Breast epithelium (tissue), 3 donors: ENCODE measurements around the gene SC5D.

Source experiments
- POLR2A ChIP-seq: fragments of 450-650 bp; IDR thresholded peaks from one replicate; pipeline ENCODE4 v1.6.1; 2016; ENCODE audit warnings: antibody characterized with exemption, mild to moderate bottlenecking, moderate library complexity
- TF ChIP-seq, protein P1 (sequence below), 3 donors: fragments of 450-650 bp; IDR thresholded peaks; one replicate each; pipeline ENCODE4 v1.5.1; 2016 to 2017; ENCODE audit warnings: antibody characterized with exemption in 3 of 3, mild to moderate bottlenecking in 3 of 3, moderate library complexity in 3 of 3

DNA sequence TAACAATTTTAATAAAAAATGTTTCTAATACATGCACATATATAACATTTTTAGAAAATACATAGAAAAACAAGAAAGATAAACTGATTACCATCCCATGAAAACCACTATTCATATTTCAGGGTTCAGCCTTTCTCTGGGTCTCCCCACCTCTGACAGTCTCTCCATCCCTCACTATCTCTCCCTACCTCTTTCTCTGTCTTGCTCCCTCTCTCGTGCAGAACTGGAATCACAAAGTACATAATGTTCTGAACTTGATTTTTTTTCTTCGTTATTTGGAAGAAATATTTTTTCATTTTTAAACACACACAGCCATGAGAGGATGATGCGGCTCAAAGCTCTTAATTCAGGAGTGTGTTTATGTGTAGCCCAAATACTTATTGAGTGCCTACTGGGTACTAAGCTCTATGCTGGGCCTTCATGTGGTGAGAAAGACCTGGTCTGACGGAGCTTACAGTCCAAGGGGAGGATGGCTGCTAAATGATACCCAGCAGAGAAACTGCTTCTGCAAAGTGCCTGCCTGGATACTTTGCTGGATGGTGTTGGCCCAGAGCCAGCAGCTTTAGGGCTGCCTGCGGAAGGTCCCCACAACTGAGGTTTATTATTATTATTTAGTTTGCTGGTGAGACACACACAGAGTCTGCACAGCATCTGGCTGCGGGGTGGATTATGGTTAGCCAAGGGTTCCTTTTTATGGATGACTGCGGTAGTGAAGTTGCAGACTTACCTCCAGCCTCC is 42.6 kb downstream of the SC5D start:
- no peak for TF ChIP-seq POLR2A
- TF ChIP-seq, protein P1, sequence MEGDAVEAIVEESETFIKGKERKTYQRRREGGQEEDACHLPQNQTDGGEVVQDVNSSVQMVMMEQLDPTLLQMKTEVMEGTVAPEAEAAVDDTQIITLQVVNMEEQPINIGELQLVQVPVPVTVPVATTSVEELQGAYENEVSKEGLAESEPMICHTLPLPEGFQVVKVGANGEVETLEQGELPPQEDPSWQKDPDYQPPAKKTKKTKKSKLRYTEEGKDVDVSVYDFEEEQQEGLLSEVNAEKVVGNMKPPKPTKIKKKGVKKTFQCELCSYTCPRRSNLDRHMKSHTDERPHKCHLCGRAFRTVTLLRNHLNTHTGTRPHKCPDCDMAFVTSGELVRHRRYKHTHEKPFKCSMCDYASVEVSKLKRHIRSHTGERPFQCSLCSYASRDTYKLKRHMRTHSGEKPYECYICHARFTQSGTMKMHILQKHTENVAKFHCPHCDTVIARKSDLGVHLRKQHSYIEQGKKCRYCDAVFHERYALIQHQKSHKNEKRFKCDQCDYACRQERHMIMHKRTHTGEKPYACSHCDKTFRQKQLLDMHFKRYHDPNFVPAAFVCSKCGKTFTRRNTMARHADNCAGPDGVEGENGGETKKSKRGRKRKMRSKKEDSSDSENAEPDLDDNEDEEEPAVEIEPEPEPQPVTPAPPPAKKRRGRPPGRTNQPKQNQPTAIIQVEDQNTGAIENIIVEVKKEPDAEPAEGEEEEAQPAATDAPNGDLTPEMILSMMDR (IDR thresholded peaks at IDR 0.05) = peak in 1 of 3 donors; percentile 16
